Effector memory CD8-positive, alpha-beta T cell (primary cell): ENCODE data around the gene TPRN.
A peak's percentile ranks its signal among the peaks of the same experiment; 100 is the strongest.

Experiments used
- ATAC-seq: fragments of 150-1000 bp; cut with Tn5 transposase; replicated peaks from 2 replicates; pipeline ENCODE4 v1.10.0; 2021; ENCODE audit warnings: mild to moderate bottlenecking, moderate library complexity
- DNase-seq, 3 experiments: peaks; one replicate each; pipeline ENCODE4 v3.0.0; 2021
- H3K27ac Mint-ChIP-seq, 2 donors: one replicate each; pipeline ENCODE4 v1.8.0; 2022; ENCODE audit warnings: mild to moderate bottlenecking in 2 of 2, mixed read lengths in 2 of 2, moderate library complexity in 2 of 2
- H3K27me3 Mint-ChIP-seq, 2 donors: one replicate each; pipeline ENCODE4 v1.8.0; 2022; ENCODE audit warnings: mixed read lengths in 2 of 2
- H3K36me3 Mint-ChIP-seq: one replicate; pipeline ENCODE4 v1.8.0; 2022; ENCODE audit warnings: mild to moderate bottlenecking, moderate library complexity, mixed read lengths; ENCODE audit not compliant: insufficient read depth
- H3K4me1 Mint-ChIP-seq, 2 donors: one replicate each; pipeline ENCODE4 v1.8.0; 2022; ENCODE audit warnings: low read depth in 2 of 2, mixed read lengths in 2 of 2
- H3K4me3 Mint-ChIP-seq, 2 donors: one replicate each; pipeline ENCODE4 v1.8.0; 2022; ENCODE audit warnings: mild to moderate bottlenecking in 2 of 2, mixed read lengths in 2 of 2, moderate library complexity in 2 of 2
- H3K9me3 Mint-ChIP-seq, 2 donors: one replicate each; pipeline ENCODE4 v1.8.0; 2022; ENCODE audit warnings: mixed read lengths in 2 of 2

Gene TPRN

DNA sequence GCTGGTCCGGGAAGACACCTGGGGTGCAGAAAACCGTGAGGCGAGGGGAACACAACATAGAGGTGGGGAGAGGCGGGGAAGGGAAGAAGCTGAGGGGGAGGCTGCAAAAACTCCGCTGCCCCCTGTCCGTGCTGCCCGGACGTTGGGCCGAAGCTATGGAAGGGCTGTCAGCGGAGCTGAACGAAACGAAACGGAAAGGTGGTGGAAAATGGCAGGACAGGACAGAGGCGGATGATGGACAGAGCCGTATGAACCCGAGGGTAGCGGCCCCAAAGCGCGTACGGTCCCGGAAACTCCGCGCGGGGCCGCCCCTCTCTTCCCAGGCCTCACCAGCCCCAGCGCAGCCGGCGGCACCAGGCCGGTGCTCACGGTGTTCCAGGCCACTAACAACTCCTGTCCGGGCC lies 12.5 kb downstream of the TPRN start:
- Mint-ChIP-seq H3K4me1 (peaks cover 36 to 40% of the 10 kb centered on the region in 2 donors), H3K4me3 (peak overlapping the region; percentile 91 to 92)
- ATAC-seq, result peak; percentile 26

DNA sequence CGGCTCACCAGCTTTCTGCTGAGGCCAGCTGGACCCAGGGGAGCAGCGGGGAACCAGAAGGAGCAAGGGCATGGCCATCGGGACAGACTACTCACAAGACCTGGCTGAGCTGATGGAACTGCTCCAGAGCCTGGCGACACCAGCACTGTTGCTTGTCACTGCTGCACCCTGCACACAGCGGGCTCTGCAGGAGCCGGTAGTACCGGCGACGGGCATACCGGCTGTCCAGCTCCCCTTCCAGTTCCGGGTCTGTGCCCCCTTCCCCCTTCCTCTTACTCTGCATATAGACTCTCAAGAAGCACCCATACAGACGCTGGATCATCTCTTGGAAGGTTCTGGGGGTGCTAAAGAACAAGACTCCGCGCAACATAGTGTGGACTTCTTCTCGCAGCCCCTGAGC lies 13.2 kb downstream of the TPRN start:
- no peaks in the 10 kb centered on the region for H3K27me3 Mint-ChIP-seq
- peak overlapping the region; percentile 82 to 95 for H3K27ac Mint-ChIP-seq
- ATAC-seq (no peak), DNase-seq (no peak)
- peak overlapping the region; percentile 91 to 92 for H3K4me3 Mint-ChIP-seq
- H3K9me3 Mint-ChIP-seq, result no peaks in the 10 kb centered on the region
- peaks cover 36 to 40% of the 10 kb centered on the region in 2 donors for H3K4me1 Mint-ChIP-seq
- peaks cover 51% of the 10 kb centered on the region for H3K36me3 Mint-ChIP-seq

More for the DNA sequence above, 12.5 kb downstream of the TPRN start:
- Mint-ChIP-seq H3K9me3 (no peaks in the 10 kb centered on the region), H3K36me3 (peaks cover 50% of the 10 kb centered on the region), H3K27ac (peak overlapping the region; percentile 82 to 95), H3K27me3 (no peaks in the 10 kb centered on the region)
- DNase-seq, result no peak

DNA sequence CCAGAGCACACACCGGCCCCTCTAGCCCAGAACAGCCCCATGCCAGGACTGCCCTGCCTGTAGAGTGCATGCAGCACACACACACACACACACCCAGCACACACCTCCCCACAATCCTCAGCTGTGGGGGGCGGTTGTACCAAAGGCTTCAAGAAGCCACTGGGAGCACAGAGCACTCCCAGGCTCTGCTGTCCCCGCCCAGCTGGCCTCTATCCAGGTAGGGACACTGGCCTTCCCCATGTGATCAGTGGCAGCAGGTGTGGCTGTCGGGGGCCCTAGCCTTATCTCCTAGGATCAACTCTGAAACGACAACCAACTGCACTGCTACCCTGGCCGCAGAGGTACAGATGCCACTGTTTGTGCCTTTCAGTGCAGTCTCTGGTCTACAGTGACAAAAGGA lies 14.2 kb downstream of the TPRN start:
- H3K27me3 Mint-ChIP-seq, result no peaks in the 10 kb centered on the region
- no peak overlapping the region for H3K27ac Mint-ChIP-seq
- peak overlapping the region; percentile 91 to 92 for H3K4me3 Mint-ChIP-seq

DNA sequence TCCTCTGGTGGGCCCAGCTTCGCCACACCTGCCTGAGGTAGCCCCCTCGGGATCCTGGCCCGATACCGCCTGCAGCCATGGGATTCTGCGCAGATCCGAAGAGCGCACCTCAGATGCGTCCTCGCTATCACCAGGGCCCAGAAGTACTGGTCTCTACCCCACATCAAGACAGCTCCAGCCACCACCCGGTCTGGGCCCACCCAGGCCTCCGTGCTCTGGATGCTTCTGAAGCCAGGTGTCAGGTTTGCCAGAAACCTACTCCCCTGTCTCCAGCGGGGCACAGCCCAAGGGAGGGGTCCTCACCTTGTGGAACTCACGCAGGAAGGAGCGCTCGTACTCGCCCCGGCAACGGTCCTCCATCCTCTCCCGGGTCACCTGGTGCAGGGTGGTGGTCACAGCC lies 14.6 kb downstream of the TPRN start:
- no peak overlapping the region for H3K27ac Mint-ChIP-seq
- no peaks in the 10 kb centered on the region for H3K27me3 Mint-ChIP-seq
- ATAC-seq (no peak), DNase-seq (no peak)
- H3K4me3 Mint-ChIP-seq, result no peak overlapping the region
- peaks cover 36 to 37% of the 10 kb centered on the region in 2 donors for H3K4me1 Mint-ChIP-seq
- H3K9me3 Mint-ChIP-seq, result no peaks in the 10 kb centered on the region
- peaks cover 63% of the 10 kb centered on the region for H3K36me3 Mint-ChIP-seq

More for the DNA sequence above, 14.2 kb downstream of the TPRN start:
- no peak for ATAC-seq
- Mint-ChIP-seq H3K4me1 (peaks cover 36 to 40% of the 10 kb centered on the region in 2 donors), H3K36me3 (peaks cover 61% of the 10 kb centered on the region), H3K9me3 (no peaks in the 10 kb centered on the region)
- DNase-seq, result no peak

DNA sequence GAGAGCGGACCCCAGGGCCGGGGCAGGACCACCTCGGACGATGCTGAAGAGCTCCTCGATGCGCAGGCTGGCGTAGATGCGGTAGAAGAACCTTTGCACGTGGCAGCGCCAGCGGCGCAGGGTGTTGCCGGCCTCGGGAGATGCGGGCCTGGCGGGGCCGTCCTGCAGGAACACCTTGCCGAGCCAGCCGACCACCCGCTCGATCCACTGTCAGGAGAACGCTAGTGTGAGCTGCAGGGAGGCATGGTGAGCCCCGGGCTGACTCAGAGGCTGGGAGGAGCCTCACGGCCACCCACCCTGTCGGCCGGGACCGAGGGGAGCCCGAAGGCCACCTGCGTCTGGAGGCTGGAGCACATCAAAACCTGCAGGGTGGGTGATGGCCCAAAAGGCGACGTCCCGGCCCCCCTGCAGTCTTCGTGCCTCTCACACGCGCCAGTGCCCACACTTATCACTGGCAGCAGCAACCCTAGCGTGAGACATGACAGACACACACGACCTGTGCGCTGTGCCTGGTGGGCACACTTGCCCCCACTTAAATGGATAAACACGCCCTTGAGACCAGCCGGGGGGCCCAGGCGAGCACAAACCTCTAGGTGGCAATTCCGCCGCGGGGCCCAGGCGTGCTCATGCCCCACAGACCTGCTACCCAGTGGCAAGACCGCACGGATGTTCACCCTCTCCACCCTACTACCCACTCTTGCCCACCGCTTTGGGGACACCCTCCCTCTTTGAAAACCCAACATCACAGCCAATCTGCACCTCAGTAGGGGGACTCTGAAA lies 15.5 kb downstream of the TPRN start:
- Mint-ChIP-seq H3K4me1 (peaks cover 32 to 33% of the 10 kb centered on the region in 2 donors), H3K36me3 (peaks cover 59% of the 10 kb centered on the region), H3K27ac (no peak overlapping the region), H3K4me3 (no peak overlapping the region), H3K9me3 (no peaks in the 10 kb centered on the region), H3K27me3 (no peaks in the 10 kb centered on the region)
- DNase-seq (no peak), ATAC-seq (no peak)

DNA sequence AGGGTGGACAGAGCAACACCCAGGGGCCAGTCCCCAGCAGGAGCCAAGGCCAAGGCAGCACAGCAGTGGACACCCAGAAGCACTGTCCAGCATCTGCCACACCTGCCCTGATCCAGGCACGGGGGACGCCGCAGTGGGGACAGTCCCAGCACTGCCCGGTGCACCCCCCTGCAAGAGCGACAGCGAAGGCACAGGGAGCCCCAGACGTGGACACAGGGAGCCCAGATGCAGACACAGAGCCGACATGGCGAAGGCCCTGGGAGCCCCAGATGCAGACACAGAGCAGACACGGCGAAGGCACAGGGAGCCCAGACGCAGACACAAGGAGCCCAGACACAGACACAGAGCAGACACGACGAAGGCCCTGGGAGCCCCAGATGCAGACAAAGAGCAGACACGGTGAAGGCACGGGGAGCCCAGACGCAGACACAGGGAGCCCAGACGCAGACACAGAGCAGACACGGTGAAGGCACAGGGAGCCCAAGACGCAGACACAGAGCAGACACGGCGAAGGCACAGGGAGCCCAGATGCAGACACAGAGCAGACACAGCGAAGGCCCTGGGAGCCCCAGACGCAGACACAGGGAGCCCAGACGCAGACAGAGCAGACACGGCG lies 16.5 kb downstream of the TPRN start:
- peaks cover 53% of the 10 kb centered on the region for H3K36me3 Mint-ChIP-seq
- ATAC-seq (no peak), DNase-seq (no peak)
- no peak overlapping the region for H3K27ac Mint-ChIP-seq
- no peaks in the 10 kb centered on the region for H3K27me3 Mint-ChIP-seq
- H3K4me3 Mint-ChIP-seq, result no peak overlapping the region
- peaks cover 22 to 26% of the 10 kb centered on the region in 2 donors for H3K4me1 Mint-ChIP-seq
- H3K9me3 Mint-ChIP-seq, result no peaks in the 10 kb centered on the region

DNA sequence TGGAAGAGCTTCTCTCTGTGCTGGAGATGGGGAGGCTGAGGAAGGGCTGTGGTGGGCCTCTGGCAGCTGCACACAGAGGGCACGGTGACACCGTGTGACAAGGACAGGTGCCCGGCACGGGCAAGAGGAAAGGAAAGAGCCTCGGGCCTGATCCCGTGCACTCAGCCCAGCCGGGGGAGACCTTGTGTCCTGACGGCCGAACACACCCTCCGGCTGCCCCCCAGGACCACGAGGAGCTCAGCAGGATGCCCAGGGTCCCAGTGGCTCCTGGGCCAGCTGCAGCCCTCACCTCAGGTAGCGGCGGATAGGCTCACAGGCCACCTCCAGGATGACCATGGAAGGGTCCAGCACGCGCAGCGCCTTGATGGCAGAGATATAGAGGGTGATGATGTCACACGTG lies 17.7 kb downstream of the TPRN start:
- no peaks in the 10 kb centered on the region for H3K9me3 Mint-ChIP-seq
- no peak overlapping the region for H3K27ac Mint-ChIP-seq
- no peak overlapping the region for H3K4me3 Mint-ChIP-seq

DNA sequence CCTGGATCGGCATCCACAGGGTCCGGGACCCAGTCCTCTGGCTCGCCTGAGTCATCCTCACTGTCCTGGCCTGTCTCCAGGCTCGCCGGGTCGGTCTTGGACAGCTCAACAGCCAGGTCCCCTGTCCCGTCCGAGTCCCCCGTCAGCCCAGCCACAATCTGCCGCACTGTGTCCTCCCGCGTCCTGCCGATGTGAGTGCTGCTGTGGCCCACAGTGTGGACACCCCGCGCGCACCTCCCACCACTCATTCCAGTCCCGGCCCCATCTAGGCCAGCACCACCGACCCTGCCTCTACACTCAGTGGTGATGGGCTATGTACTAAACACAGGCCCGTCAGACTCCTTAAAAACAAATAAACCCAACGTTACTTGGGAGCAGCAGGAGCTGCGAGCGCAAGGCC lies 18.9 kb downstream of the TPRN start:
- DNase-seq, result no peak
- H3K4me3 Mint-ChIP-seq, result no peak overlapping the region
- peaks cover 11 to 12% of the 10 kb centered on the region in 2 donors for H3K4me1 Mint-ChIP-seq
- no peak for ATAC-seq
- H3K36me3 Mint-ChIP-seq, result peaks cover 46% of the 10 kb centered on the region
- H3K9me3 Mint-ChIP-seq, result no peaks in the 10 kb centered on the region
- no peaks in the 10 kb centered on the region for H3K27me3 Mint-ChIP-seq
- no peak overlapping the region for H3K27ac Mint-ChIP-seq

More for the DNA sequence above, 17.7 kb downstream of the TPRN start:
- Mint-ChIP-seq H3K27me3 (no peaks in the 10 kb centered on the region), H3K4me1 (peaks cover 20 to 21% of the 10 kb centered on the region in 2 donors), H3K36me3 (peaks cover 48% of the 10 kb centered on the region)
- DNase-seq (no peak), ATAC-seq (no peak)

DNA sequence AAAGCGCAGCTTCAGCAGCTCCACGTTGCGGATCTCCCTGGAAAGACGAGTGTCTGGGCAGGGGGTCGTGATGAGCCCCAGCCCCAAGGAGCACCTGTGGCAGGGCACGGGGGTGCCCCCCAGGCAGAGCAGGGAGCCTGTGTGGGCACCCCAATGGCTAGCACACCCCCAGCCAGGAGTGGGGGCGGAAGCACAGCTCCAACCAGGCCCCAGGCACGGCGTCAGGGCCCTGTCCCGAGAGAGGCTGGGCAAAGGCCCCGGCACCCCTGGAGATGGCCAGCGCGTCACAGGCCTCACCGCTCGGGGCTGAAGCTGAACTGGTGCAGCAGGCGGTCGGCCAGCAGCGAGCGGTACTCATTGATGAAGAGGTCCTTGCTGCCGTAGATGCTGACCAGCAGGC lies 20.1 kb downstream of the TPRN start:
- Mint-ChIP-seq H3K36me3 (peaks cover 48% of the 10 kb centered on the region), H3K9me3 (no peaks in the 10 kb centered on the region), H3K4me1 (peaks cover 7 to 16% of the 10 kb centered on the region in 2 donors), H3K4me3 (no peak overlapping the region), H3K27me3 (no peaks in the 10 kb centered on the region), H3K27ac (no peak overlapping the region)
- DNase-seq, result no peak
- ATAC-seq, result no peak

DNA sequence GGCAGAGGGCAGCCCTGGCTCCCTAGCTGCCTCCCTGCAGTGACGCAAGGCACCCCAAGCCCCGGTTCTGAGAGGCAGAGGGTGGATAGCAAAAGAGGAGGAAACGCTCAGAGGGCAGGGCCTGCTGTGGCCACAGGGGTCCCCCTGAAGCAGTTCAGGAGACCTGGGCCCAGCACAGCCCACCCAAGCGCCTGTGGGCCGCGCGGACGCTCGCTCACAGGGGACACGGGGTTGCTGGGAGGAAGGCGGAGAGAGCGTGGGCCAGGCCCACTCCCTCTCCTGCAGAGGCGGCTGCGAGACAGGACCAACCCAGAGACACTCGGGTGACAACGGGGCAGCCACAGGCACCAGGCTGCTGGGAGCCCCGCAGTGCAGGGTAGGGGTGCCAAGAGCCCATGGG lies 20.8 kb downstream of the TPRN start:
- H3K9me3 Mint-ChIP-seq, result no peaks in the 10 kb centered on the region
- H3K27me3 Mint-ChIP-seq, result no peaks in the 10 kb centered on the region
- H3K4me1 Mint-ChIP-seq, result peaks cover 7 to 14% of the 10 kb centered on the region in 2 donors
- ATAC-seq (no peak), DNase-seq (no peak)
- peaks cover 47% of the 10 kb centered on the region for H3K36me3 Mint-ChIP-seq
- H3K4me3 Mint-ChIP-seq, result no peak overlapping the region
- no peak overlapping the region for H3K27ac Mint-ChIP-seq

DNA sequence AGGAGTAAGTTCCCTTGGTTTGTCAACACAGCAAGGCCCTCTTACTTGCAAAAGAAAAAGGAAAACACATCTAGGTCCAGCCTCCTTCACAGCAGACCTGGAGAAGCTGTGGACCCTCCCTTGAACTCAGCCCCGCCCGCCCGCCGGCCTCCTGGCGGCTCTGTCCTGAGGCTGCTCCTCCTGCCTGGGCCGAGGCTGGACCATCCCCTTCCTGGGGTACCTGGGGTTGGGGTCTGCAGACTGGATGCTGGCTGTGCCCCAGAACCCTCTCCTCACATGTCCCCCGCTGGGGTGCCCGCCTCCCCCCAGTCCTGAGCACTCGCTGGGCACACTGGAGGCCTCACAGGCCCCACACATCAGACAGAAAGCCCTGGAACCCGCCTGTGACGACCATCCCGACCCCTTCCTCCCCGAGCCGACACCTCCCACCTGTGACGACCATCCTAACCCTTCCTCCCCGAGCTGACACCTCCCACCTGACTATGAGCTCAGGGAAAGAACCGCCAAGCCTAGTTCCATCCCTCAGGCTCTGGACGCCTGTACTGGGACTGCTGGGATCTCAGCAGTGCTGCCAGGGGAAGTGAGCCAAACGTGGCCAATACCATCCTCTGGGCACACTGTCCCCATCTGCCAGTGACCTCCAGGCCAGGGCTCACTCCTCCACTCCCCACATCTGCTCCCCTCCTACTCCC lies 21.5 kb downstream of the TPRN start:
- no peak overlapping the region for H3K27ac Mint-ChIP-seq
- peaks cover 40% of the 10 kb centered on the region for H3K36me3 Mint-ChIP-seq
- no peak for DNase-seq
- H3K27me3 Mint-ChIP-seq, result no peaks in the 10 kb centered on the region
- no peaks in the 10 kb centered on the region for H3K9me3 Mint-ChIP-seq
- peaks cover 1 to 8% of the 10 kb centered on the region in 2 donors for H3K4me1 Mint-ChIP-seq
- no peak overlapping the region for H3K4me3 Mint-ChIP-seq
- ATAC-seq, result no peak

DNA sequence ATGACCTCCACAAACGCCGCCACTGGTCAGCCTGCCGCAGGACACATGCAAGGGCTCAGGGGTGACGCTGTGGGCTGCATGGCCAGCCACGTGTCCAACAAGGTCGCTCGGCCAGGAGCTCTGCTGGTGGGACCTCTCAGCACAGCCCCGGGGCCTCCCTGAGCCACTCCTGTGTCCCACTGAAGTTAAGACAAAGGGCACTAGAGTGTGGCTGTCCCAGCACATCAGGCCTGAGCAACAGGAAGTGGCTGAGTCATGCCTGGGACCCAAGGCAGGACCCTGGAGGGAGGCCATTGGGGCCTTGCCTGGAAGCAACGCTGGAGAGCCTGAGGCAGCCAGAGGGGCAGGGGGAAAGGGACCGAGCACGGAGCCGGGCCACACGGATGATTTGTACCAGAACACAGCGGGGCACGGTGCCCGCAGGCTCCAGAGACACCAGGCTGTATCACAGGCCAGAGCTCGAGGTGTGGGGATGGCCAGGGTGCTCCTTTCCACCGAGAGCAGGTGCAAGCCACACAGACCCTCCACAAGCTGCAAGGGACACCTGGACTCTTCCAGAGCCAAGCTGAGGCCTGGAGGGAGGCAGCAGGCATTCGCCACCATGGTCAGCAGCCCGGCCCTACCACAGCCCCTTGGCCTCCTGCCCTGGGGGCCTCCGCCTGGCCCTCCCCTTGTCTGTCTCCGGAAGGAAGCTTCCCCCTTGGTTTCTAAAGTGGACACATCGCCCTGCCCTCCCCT lies 22.2 kb downstream of the TPRN start:
- peaks cover 33% of the 10 kb centered on the region for H3K36me3 Mint-ChIP-seq
- no peak overlapping the region for H3K27ac Mint-ChIP-seq
- peaks cover 0 to 3% of the 10 kb centered on the region in 2 donors for H3K27me3 Mint-ChIP-seq
- H3K4me3 Mint-ChIP-seq, result no peak overlapping the region
- no peaks in the 10 kb centered on the region for H3K9me3 Mint-ChIP-seq
- ATAC-seq, result no peak
- peaks cover 0 to 8% of the 10 kb centered on the region in 2 donors for H3K4me1 Mint-ChIP-seq
- DNase-seq, result no peak
